Stimulated activated CD8-positive, alpha-beta memory T cell treated with anti-CD3 and anti-CD28 coated beads, Interleukin-2, amount 100 ng/mL, for 1 hour (primary cell): ENCODE measurements around the gene DOK1.

ENCODE experiments used
- DNase-seq, 2 donors: peaks; one replicate each; pipeline ENCODE4 v3.0.0-alpha.2; 2020; ENCODE audit warnings: low read depth in 2 of 2

The DOK1 gene

GRCh38 chr2:74525717-74526648 lies 28.5 kb upstream of the DOK1 start, which contains the start of gene DQX1:
TSS of gene DQX1 (minus strand) at chr2:74526231. CDS start at chr2:74525729, 502 bp downstream.
- DNase-seq = no peak

- DNase-seq = no peak
Observed at GRCh38 chr2:74526649-74527230, 27.8 kb upstream of the DOK1 start.

- DNase-seq = no peak
Observed at GRCh38 chr2:74527741-74528140, 26.8 kb upstream of the DOK1 start.

- DNase-seq = no peak
Observed at GRCh38 chr2:74528600-74529356, 25.7 kb upstream of the DOK1 start.

- DNase-seq = peak; percentile 64 to 74
Observed at GRCh38 chr2:74529357-74530238, 24.9 kb upstream of the DOK1 start, which contains the start of the genes AUP1 and HTRA2. TSS of gene AUP1 (minus strand) at chr2:74529706. CDS start at chr2:74529629, 77 bp downstream. TSS of gene HTRA2 (plus strand) at chr2:74529933. CDS start at chr2:74530007, 74 bp downstream.

- DNase-seq = no peak
Observed at GRCh38 chr2:74530239-74531187, 24.0 kb upstream of the DOK1 start.

GRCh38 chr2:74531666-74532065 lies 22.9 kb upstream of the DOK1 start:
- no peak for DNase-seq

- no peak for DNase-seq
Observed at GRCh38 chr2:74532222-74532621, 22.3 kb upstream of the DOK1 start.

- DNase-seq = no peak
Observed at GRCh38 chr2:74533464-74533863, 21.1 kb upstream of the DOK1 start.

- no peak for DNase-seq
Observed at GRCh38 chr2:74534411-74534810, 20.1 kb upstream of the DOK1 start.

GRCh38 chr2:74535440-74535965 lies 19.0 kb upstream of the DOK1 start:
- DNase-seq = no peak

GRCh38 chr2:74536166-74536950 lies 18.2 kb upstream of the DOK1 start:
- DNase-seq = no peak

GRCh38 chr2:74537140-74537539 lies 17.4 kb upstream of the DOK1 start:
- no peak for DNase-seq

- DNase-seq = no peak
Observed at GRCh38 chr2:74538881-74539339, 15.6 kb upstream of the DOK1 start.

GRCh38 chr2:74540291-74540690 lies 14.2 kb upstream of the DOK1 start:
- DNase-seq = no peak

- DNase-seq = no peak
Observed at GRCh38 chr2:74542978-74543377, 11.5 kb upstream of the DOK1 start.

GRCh38 chr2:74544634-74545033 lies 9.9 kb upstream of the DOK1 start:
- DNase-seq = no peak

- DNase-seq = no peak
Observed at GRCh38 chr2:74546004-74546403, 8.5 kb upstream of the DOK1 start.
